ENCODE measurements around the gene TOM1L2. TPM values are rescaled to one million over a fixed set of nuclear protein-coding genes. Genes with fewer than 3 reads are reported as not detected.

TOM1L2 gene
- total RNA-seq, 4 donors from 2014 or later: 17.5 to 44.6 (median 27.1) TPM

DNA sequence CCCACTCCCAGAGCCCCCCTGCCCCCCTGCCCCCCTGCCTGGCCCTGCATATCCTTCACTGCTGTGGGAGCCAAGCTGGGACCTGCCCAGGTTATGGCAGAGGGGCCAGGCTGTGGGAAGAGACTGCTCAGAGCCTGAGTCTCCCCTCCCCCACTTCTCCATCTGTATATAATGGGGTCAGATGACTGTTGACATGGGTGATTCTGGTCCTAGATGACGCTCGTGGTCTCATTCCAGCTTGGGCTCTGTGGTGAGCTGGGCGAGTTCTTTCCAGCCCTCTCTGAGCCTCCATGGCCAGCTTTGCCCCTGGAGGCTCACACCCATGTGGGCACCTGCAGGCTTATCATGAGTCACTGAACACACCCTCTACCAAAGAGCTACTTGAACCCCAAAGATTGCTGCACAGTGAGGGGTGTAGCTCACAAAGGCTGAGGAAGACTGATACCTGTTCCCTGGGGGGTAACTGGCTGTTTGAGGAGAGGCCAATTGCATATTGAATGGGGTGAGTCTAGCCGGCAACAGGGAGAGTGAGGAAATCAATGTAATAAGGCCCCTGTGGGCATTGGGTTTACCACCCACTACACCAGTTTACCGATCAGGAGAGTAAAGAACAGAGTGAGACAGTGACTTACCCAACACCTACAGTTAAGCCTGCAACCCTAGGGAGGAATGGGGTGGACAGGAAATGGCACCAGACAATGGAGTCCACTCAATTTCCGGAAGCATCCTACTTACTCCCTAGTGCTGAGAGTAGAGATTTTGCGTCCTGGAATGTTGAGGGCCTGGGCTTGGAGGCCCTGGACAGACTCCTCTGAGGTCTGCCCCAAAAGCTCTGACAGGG, 131.2 kb downstream of the TOM1L2 start:
- TF ChIP-seq CTCF (IDR thresholded peaks at IDR 0.05; ENCODE audit: low read depth): no peak

- no peak for TF ChIP-seq CTCF (IDR thresholded peaks at IDR 0.05; ENCODE audit: low read depth)
Measured at GRCh38 chr17:17839791-17840707, 132.2 kb downstream of the TOM1L2 start.

- TF ChIP-seq CTCF (IDR thresholded peaks at IDR 0.05; ENCODE audit: low read depth): no peak
Measured at GRCh38 chr17:17837966-17838962, 133.9 kb downstream of the TOM1L2 start.

GRCh38 chr17:17837380-17837821, 134.8 kb downstream of the TOM1L2 start:
- TF ChIP-seq CTCF (IDR thresholded peaks at IDR 0.05; ENCODE audit: low read depth): no peak

GRCh38 chr17:17836818-17837379, 135.3 kb downstream of the TOM1L2 start, which contains the start of gene SREBF1:
TSS of gene SREBF1 (minus strand) at chr17:17836986. CDS start at chr17:17836817, 169 bp downstream.
- TF ChIP-seq CTCF (IDR thresholded peaks at IDR 0.05; ENCODE audit: low read depth): no peak

GRCh38 chr17:17836250-17836817, 135.9 kb downstream of the TOM1L2 start:
- no peak for TF ChIP-seq CTCF (IDR thresholded peaks at IDR 0.05; ENCODE audit: low read depth)

All from subcutaneous adipose tissue (tissue), 4 donors.